ENCODE results near the gene RFPL2.
"Not testable (repeated sequence)": the region's sequence is repeated elsewhere in the genome, so short reads cannot be mapped to it uniquely, and the experiment has no call there.

RFPL2 gene

GRCh38 chr22:32205974-32206773 lies 1.3 kb upstream of the RFPL2 start:
- no peak for DNase-seq

DNA sequence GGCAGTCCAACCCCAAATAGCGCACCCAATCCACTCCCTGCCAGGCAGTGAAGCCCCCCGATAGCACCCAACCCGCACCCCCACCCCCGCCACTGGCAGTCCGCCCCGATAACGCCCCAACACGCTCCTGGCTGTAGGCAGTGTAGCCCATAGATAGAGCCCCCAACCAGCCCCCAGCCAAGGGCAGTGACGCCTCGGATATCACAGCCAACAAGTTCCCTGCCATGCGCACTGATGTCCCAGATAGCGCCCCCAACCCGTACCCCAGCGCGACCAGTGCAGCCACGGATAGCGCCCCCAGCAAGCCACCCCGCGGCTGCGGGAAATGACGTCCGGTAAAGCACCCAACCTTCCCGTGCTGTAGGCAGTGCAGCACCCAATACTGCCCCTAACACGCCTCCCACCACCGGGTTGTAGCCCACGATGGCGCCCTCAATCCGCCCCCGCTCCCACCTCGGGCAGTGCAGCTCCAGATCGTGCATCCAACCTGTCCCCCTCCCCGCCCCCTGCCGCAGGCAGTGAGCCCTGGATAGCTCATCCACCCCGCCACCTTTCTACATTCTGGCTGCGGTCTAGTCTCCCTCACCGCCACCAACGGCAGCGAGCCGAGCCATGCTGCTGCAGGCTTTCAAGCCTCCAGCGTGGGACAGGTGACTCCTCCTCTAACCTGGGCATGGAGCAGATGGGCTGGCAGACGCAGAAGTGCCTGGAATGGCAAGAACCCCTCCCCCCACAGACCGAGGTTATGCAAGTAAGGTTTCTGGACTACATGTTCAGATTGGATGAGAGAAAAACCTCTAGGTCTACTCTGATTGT lies 625 bp downstream of the RFPL2 start:
- peak; percentile 12 for DNase-seq

- DNase-seq: no peak
Measured at GRCh38 chr22:32203181-32204039, 1.5 kb downstream of the RFPL2 start.

DNA sequence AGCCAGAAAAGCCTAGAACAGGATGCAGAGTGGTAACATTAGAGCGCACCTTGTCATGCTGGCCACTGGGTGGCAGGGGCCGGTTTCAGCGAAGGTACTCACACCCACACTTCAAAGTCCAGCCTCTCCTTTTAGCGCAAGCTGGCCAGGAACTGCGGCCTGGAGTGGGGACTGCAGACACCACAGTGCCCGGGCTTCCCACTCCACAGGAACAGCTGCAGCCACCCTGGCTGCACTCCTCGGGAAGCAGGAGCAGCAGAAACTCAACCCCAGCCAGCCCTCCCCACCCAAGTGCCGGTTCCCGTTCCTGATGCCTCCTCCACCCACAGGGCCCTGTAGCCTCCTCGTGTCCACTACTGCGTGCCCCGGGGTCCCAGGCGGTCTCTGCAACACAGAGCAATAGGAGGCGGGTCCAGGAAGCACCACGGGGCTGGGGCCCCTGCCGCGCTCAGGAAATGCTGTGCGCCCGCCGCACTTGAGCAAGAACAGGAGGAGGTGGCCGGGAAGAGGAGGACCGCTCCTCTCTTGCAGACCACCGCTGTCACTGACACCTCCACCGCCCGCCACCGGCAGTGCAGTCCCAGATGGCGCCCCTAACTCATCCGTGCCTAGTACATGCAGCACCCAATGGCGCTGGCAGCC lies 2.2 kb downstream of the RFPL2 start:
- DNase-seq: peak; percentile 65

DNA sequence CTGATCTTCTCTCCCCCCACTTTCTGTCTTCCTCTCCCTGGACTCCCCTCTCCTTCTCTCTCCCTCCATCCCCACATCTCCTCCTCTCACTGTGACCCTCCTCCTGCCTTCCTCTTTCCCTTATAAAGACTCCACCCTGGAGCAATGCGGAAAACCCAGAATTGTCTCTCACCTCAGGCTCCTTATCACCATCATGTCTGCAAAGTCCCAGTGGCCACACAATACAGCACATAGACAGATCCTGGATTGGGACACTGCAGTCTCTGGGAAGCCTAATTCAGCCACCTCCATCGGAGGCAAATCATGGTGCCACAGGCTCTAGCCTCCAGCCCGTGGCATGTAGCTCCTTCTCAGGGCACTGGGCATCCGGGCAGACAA lies 2.7 kb downstream of the RFPL2 start:
- no peak for DNase-seq

GRCh38 chr22:32200752-32201151 lies 4.1 kb downstream of the RFPL2 start:
- DNase-seq: no peak

- no peak for DNase-seq
Measured at GRCh38 chr22:32199961-32200360, 4.9 kb downstream of the RFPL2 start.

DNA sequence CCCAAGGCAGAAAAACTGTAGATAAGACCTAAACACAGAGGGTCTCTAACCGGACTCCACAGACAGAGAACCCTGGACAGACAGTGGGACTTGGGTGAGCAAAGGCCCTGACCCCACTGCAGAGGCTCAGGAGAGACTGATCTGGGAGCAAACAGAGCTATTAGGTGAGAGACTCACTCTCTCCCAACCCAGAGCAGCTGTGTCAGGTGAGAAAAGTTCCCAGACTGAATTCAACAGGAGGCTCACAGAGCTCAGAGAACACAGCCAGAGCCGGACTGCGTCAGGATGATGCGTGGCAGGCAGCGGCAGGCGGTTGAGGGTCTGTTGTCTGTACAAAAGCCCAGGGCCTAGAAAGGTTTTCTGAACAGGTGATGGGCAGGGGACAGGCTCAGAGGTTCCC lies 5.5 kb downstream of the RFPL2 start:
- DNase-seq: no peak

DNA sequence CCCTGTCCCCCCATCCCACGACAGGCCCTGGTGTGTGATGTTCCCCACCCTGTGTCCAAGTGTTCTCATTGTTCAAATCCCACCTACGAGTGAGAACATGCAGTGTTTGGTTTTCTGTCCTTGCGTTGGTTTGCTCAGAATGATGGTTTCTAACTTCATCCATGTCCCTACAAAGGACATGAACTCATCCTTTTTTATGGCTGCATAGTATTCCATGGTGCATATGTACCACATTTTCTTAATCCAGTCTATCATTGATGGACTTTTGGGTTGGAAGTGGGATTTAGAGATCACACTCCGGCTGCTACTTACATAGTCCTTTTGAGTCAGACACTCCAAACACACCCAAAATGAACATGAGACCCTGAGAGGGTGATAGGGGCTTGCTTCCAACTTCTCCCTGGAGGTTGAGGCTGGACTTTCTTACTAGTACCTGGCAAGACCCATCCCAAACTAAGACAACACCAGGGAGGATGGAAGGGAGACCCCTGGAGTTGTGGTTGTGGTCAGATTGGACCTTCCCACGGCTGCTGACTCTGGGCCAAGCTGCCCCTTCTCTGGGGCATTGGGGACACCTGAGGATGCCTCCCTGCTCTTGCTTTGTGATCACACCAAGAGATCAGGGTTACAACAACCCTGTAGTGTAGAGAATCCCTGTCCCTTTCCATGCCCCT lies 7.2 kb downstream of the RFPL2 start:
- DNase-seq: not testable (repeated sequence)

GRCh38 chr22:32195900-32196299 lies 9.0 kb downstream of the RFPL2 start:
- DNase-seq: not testable (repeated sequence)

DNA sequence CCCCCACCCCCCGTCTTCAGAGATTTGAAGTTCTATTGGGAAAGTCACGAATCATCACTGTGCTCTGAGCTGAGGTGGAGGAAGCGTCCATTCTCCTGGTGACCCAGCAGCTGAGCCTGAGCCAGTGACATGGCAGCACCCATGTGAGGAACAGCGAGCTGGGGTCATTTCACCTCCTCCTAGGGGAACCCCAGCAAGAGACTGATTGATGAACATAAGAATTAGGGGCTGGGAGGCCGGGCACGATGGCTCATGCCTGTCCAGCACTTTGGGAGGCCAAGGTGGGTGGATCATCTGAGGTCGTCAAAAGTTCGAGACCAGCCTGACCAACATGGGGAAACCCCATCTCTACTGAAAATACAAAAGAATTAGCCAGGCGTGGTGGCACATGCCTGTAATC lies 11.5 kb downstream of the RFPL2 start:
- DNase-seq: not testable (repeated sequence)

DNA sequence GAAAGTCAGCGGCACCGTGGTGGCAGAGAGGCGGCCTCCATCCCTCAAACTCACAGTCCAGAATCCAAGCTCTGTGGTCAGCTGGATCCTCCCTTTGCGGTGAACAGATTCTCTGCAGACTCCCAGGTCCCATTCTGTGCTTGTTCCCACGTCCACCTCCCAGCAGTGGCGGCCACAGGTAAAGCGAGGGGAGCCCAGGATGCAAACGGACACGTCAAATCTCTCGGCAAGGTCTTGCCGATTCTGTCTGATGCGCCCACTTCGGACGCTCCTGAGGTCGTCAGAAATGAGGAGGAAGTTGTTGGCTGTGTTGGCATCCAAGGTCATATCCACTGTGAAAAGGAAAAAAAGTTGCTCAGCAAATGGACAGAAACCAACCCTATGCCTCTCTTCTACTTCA lies 13.9 kb downstream of the RFPL2 start:
- DNase-seq: not testable (repeated sequence)

- no peak for DNase-seq
Measured at GRCh38 chr22:32185821-32186220, 19.1 kb downstream of the RFPL2 start.

DNA sequence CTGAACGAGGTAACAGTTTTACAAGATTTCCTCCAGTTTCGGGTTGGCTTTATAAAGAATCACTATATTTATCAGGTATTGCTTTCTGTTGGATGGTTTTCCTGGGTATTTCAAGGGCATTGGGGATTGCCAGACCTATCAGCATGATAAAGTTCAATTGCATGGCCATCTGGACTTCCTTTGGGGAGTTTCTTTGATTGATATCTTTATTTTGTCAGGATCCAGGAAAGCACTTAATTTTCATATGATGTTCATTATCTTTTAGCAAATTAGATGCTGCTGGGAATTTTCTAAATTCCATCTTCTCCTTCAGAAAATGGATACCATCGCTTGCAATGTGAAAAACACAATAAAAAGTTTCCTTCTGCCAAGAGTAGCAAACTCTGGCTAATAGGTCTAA lies 21.2 kb downstream of the RFPL2 start:
- no peak for DNase-seq

DNA sequence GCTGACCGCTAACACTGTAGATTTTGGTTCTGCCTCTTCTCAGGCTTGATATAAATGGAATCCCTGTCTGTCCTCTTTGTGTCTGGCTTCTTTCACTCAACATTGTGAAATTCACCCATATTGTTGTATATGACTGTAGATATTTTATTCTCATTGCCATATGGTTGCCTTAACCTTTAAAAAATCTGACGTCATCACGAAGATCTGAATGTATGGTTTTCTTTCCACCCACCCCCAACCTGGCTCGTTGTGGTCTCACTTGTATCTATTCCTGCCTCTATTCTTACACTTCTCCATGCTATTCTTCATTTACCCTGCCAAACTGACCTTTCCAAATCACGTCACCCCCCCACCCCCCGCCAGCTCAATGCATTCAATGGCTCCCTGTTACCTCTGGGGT lies 23.8 kb downstream of the RFPL2 start:
- DNase-seq: no peak

DNA sequence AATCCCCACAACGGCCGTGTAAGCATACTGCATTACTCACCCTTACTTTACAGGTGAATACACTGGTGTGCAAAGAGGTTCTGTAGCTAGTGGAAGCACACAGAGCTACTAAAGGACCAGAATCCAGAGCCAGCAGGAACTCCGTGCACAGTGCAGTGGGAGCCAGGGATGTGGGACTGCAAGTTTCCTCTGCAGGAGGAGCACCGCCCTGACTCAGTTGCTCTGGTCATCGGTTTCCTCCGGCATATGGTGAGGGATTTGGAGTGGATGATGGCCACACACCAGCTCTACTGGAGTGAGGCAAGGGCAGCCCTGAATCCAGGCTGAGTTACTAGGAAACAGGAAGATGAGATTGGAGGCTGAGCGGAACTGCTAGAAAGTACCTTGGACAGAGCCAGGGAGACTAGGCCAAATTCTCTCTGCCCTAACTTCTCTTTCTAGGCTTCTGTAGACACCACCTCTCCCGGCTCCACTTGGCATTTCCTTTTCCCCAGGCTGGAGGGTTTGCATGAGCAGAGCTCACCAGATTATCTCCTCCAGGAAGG lies 27.6 kb downstream of the RFPL2 start:
- DNase-seq: no peak

DNA sequence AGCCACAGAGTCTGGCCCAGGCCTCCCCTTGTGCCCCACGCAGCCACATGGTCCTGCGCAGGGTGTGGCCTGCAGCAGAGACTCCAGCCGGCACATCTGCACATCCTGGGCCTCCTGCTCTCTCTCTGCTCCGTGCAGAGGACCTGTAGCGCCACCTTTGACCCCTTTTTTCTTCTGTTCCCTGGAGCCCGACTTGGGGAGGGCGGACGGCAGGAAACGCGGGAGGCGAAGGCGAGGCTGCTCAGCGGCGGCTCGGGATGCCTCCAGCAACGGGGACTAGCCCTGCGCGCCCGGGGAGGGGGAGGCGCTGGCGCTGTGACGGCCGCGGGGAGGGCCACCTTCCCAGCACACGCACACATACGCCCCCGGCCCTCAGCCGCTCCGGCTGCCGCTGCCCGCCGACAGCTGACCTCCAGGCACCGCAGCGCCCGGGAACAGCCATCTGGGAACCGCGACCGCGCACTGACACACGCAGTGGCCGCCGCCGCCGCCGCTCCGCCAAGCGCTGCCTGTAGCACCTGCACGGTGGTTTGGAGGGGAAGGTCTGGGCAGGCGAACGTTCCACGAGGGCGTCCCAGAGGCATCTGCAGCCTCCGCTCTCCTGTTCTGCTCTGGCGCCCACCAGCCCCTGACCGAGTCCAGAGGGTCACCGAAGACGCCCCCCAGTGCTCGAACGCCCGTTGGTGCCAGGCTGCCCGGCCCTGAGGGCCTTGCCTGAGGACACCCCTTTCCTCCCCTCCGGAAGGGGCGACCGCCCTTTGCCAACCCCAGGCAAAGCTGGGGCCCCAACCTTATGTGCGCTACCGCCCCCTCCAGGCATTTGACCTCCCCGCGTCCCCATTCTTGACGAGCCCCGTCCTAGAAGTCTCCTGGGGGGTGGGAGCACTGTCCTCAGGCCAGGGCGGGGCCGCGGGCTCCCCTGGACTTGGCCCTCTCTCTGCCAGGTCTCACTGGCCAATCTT lies 28.9 kb downstream of the RFPL2 start:
- DNase-seq: peak; percentile 47

- no peak for DNase-seq
Measured at GRCh38 chr22:32175115-32175514, 29.8 kb downstream of the RFPL2 start.

- no peak for DNase-seq
Measured at GRCh38 chr22:32165681-32166080, 39.2 kb downstream of the RFPL2 start.
